HG03575 (cell line): Measurements from ENCODE around the gene RAB43.

Experiments used
- ATAC-seq: cut with Tn5 transposase; IDR thresholded peaks from one replicate; pipeline ENCODE4 v1.9.1; 2021; ENCODE audit not compliant: unreplicated experiment, insufficient number of reproducible peaks, low FRiP score; ENCODE audit errors: extremely low read depth

RAB43 gene

GRCh38 chr3:129065016-129065719 is 56.4 kb downstream of the RAB43 start:
- no peak for ATAC-seq

GRCh38 chr3:129063841-129064482 is 57.6 kb downstream of the RAB43 start:
- ATAC-seq = no peak

GRCh38 chr3:129063091-129063640 is 58.4 kb downstream of the RAB43 start:
- ATAC-seq = no peak

GRCh38 chr3:129061888-129062834 is 59.4 kb downstream of the RAB43 start:
- no peak for ATAC-seq

- ATAC-seq = no peak
These were observed 60.3 kb downstream of the RAB43 start for GRCh38 chr3:129061023-129061887.

GRCh38 chr3:129060276-129061022 is 61.2 kb downstream of the RAB43 start, which contains the start of gene GP9:
GP9 (plus strand) TSS chr3:129060779; CDS start chr3:129061740, 961 bp downstream.
- no peak for ATAC-seq

GRCh38 chr3:129059311-129059958 is 62.2 kb downstream of the RAB43 start:
- no peak for ATAC-seq

GRCh38 chr3:129058441-129059200 is 63.0 kb downstream of the RAB43 start:
- ATAC-seq = no peak

- no peak for ATAC-seq
These were observed 64.4 kb downstream of the RAB43 start for GRCh38 chr3:129057249-129057648.

GRCh38 chr3:129056451-129057173 is 65.0 kb downstream of the RAB43 start:
- no peak for ATAC-seq

- ATAC-seq = no peak
These were observed 66.9 kb downstream of the RAB43 start for GRCh38 chr3:129054605-129055104.

- no peak for ATAC-seq
These were observed 68.9 kb downstream of the RAB43 start for GRCh38 chr3:129052675-129053074.

- ATAC-seq = no peak
These were observed 69.7 kb downstream of the RAB43 start for GRCh38 chr3:129051871-129052340.

- ATAC-seq = no peak
These were observed 70.9 kb downstream of the RAB43 start for GRCh38 chr3:129050556-129051295.

GRCh38 chr3:129047553-129047839 is 74.1 kb downstream of the RAB43 start:
- ATAC-seq = no peak
